ENCODE data around the gene XIRP2.
"Not testable (repeated sequence)": the region's sequence is repeated elsewhere in the genome, so short reads cannot be mapped to it uniquely, and the experiment has no call there.

The XIRP2 gene

DNA sequence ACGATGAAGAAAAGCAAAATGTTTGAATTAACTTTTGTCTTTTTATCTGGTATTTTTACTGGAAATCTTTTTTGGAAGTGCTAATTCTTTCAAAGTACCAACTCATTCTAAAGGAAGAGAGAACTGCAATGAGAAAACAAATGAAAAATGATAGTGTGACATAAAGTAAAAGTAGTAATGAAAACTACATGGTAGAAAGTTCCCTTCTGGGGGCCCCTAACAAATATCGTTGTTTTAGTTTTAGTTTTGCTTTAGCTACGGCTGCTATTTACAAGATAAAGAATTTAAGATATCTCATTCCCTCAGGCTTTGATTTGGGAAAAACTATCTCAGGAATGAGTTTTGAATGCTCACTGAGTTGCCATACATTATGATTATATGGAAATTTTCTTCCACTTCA is 161.4 kb downstream of the XIRP2 start:
- H3K36me3 ChIP-seq (ENCODE audit: control insufficient read depth in 1 of 2, insufficient read depth in 2 of 2, low read length in 2 of 2) = no peaks in the 10 kb centered on the region
- no peak overlapping the region for H3K27ac ChIP-seq (ENCODE audit: low read length)
- H3K4me3 ChIP-seq (ENCODE audit: low read depth in 1 of 2, low read length in 2 of 2) = no peak overlapping the region
- no peaks in the 10 kb centered on the region for H3K4me1 ChIP-seq (ENCODE audit: control insufficient read depth in 1 of 2, insufficient read depth in 2 of 2, low read length in 2 of 2)
- H3K9me3 ChIP-seq (ENCODE audit: control insufficient read depth in 1 of 2, low read length in 2 of 2) = no peaks in the 10 kb centered on the region
- no peaks in the 10 kb centered on the region for H3K27me3 ChIP-seq (ENCODE audit: low read depth, low read length)

DNA sequence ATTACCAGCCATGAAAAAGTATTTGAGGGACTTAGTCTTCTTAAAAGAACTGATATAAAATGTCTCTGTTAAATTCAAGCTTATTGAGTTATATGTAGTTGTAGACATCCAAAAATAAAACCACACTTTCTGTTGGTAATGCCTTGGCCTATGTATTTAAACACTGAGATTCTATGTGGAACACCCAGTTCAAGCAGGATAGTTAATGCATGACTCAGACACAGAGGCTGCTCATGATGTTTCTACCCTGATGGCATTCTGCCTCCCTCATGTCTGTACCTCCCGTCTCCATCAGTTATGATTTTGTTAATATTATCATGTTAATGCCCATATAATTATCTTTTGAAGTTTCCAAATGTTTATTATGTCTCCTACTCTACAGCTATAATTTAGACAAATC is 164.5 kb downstream of the XIRP2 start:
- Histone ChIP-seq H3K36me3 (ENCODE audit: control insufficient read depth in 1 of 2, insufficient read depth in 2 of 2, low read length in 2 of 2) (no peaks in the 10 kb centered on the region), H3K27me3 (ENCODE audit: low read depth, low read length) (no peaks in the 10 kb centered on the region), H3K27ac (ENCODE audit: low read length) (no peak overlapping the region), H3K9me3 (ENCODE audit: control insufficient read depth in 1 of 2, low read length in 2 of 2) (no peaks in the 10 kb centered on the region), H3K4me3 (ENCODE audit: low read depth in 1 of 2, low read length in 2 of 2) (no peak overlapping the region), H3K4me1 (ENCODE audit: control insufficient read depth in 1 of 2, insufficient read depth in 2 of 2, low read length in 2 of 2) (no peaks in the 10 kb centered on the region)

DNA sequence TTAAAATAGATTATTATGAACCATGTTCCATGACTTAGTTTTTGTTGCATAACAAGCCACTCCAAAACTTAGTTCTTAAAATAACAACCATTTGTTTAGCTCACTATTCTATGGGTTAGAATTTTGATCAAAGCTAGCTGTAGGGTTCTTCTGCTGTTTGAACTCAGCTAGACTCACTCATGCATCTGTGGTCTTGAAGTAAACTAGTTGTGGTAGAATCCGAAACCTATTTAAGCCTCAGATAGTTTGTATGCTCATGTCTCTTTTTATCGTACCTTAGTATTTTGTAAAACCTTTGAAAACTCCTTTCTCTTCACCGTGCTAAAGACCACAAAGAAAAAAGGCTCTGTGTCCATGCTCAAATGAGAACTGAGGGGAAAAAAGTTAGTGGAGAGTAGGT is 166.6 kb downstream of the XIRP2 start:
- no peaks in the 10 kb centered on the region for H3K4me1 ChIP-seq (ENCODE audit: control insufficient read depth in 1 of 2, insufficient read depth in 2 of 2, low read length in 2 of 2)
- H3K4me3 ChIP-seq (ENCODE audit: low read depth in 1 of 2, low read length in 2 of 2) = no peak overlapping the region
- no peaks in the 10 kb centered on the region for H3K9me3 ChIP-seq (ENCODE audit: control insufficient read depth in 1 of 2, low read length in 2 of 2)
- no peaks in the 10 kb centered on the region for H3K27me3 ChIP-seq (ENCODE audit: low read depth, low read length)
- no peak overlapping the region for H3K27ac ChIP-seq (ENCODE audit: low read length)
- H3K36me3 ChIP-seq (ENCODE audit: control insufficient read depth in 1 of 2, insufficient read depth in 2 of 2, low read length in 2 of 2) = no peaks in the 10 kb centered on the region

DNA sequence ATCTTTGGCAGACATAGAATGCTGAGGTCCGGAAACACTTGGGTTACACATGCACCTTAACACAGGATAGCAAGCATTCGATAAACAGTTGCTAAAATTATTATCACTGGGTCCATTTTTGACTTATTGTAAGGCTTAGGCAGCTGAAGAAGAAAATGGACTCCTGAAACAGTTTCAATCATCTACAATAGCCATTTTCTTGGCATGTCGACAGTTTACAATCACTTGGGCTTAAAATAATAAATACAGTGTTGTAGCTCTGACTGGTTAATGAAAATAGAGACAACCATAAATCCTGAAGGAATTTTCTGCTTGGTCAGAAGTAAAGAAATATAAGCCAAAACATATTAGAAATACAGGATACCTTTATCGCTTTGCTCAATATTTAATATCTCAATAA is 169.2 kb downstream of the XIRP2 start:
- Histone ChIP-seq H3K4me3 (ENCODE audit: low read depth in 1 of 2, low read length in 2 of 2) (no peak overlapping the region), H3K36me3 (ENCODE audit: control insufficient read depth in 1 of 2, insufficient read depth in 2 of 2, low read length in 2 of 2) (no peaks in the 10 kb centered on the region), H3K4me1 (ENCODE audit: control insufficient read depth in 1 of 2, insufficient read depth in 2 of 2, low read length in 2 of 2) (no peaks in the 10 kb centered on the region), H3K9me3 (ENCODE audit: control insufficient read depth in 1 of 2, low read length in 2 of 2) (no peaks in the 10 kb centered on the region), H3K27me3 (ENCODE audit: low read depth, low read length) (no peaks in the 10 kb centered on the region), H3K27ac (ENCODE audit: low read length) (no peak overlapping the region)

DNA sequence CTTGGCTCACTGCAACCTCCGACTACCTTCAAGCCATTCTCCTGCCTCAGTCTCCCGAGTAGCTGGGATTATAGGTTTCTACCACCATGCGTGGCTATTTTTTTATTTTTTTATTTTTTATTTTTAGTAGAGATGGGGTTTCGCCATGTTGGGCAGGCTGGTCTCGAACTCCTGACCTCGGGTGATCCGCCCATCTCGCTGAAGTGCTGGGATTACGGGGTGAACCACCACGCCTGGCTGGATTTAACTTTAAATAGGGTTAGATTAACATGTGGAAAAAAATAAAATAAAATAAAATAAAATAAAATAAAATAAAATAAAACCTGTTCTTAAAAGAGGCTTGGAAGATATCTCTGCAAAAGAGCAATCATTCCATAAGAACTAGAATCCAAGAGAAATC is 170.9 kb downstream of the XIRP2 start:
- H3K27ac ChIP-seq (ENCODE audit: low read length) = no peak overlapping the region
- no peaks in the 10 kb centered on the region for H3K4me1 ChIP-seq (ENCODE audit: control insufficient read depth in 1 of 2, insufficient read depth in 2 of 2, low read length in 2 of 2)
- no peaks in the 10 kb centered on the region for H3K9me3 ChIP-seq (ENCODE audit: control insufficient read depth in 1 of 2, low read length in 2 of 2)
- H3K36me3 ChIP-seq (ENCODE audit: control insufficient read depth in 1 of 2, insufficient read depth in 2 of 2, low read length in 2 of 2) = no peaks in the 10 kb centered on the region
- H3K27me3 ChIP-seq (ENCODE audit: low read depth, low read length) = no peaks in the 10 kb centered on the region
- H3K4me3 ChIP-seq (ENCODE audit: low read depth in 1 of 2, low read length in 2 of 2) = no peak overlapping the region

DNA sequence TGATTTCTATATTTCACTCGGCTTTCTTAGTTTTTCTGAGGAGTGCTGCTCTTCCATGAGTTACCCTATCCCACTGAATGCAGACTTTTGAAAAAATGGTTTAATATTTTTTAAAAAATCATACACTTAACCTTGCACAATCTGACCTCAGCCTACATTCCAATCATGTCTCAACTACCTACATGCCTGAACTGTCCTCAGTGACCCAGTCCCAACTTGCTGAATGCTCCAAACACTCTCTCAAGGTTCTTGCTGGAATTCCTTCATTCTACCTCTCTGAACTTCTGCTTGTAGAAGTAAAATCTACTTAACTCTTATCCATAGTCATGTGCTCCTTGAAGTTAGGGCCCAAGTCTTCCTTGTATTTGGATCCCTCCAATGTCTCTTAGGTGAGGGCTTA is 181.6 kb downstream of the XIRP2 start:
- Histone ChIP-seq H3K4me1 (ENCODE audit: control insufficient read depth in 1 of 2, insufficient read depth in 2 of 2, low read length in 2 of 2) (no peaks in the 10 kb centered on the region), H3K9me3 (ENCODE audit: control insufficient read depth in 1 of 2, low read length in 2 of 2) (peaks cover 0 to 2% of the 10 kb centered on the region in 2 donors), H3K36me3 (ENCODE audit: control insufficient read depth in 1 of 2, insufficient read depth in 2 of 2, low read length in 2 of 2) (no peaks in the 10 kb centered on the region), H3K27ac (ENCODE audit: low read length) (no peak overlapping the region), H3K4me3 (ENCODE audit: low read depth in 1 of 2, low read length in 2 of 2) (no peak overlapping the region), H3K27me3 (ENCODE audit: low read depth, low read length) (no peaks in the 10 kb centered on the region)

DNA sequence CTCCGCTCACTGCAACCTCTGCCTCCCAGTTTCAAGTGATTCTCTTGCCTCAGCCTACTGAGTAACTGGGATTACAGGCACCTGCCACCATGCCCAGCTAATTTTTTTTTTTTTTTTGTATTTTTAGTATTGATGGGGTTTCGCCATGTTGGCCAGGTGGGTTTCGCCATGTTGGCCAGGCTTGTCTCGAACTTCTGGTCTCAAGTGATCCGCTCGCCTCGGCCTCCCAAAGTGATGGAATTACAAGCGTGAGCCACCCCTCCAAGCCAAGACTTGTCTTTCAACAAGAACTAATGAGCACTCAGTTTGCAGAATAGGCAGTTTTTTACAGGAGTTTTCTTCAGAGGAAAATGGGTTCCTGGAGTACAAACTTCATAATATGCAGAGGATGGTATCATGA is 187.4 kb downstream of the XIRP2 start:
- not testable (repeated sequence) for H3K4me3 ChIP-seq (ENCODE audit: low read depth in 1 of 2, low read length in 2 of 2); H3K4me1 ChIP-seq (ENCODE audit: control insufficient read depth in 1 of 2, insufficient read depth in 2 of 2, low read length in 2 of 2); H3K36me3 ChIP-seq (ENCODE audit: control insufficient read depth in 1 of 2, insufficient read depth in 2 of 2, low read length in 2 of 2); H3K27me3 ChIP-seq (ENCODE audit: low read depth, low read length); H3K27ac ChIP-seq (ENCODE audit: low read length); H3K9me3 ChIP-seq (ENCODE audit: control insufficient read depth in 1 of 2, low read length in 2 of 2)

DNA sequence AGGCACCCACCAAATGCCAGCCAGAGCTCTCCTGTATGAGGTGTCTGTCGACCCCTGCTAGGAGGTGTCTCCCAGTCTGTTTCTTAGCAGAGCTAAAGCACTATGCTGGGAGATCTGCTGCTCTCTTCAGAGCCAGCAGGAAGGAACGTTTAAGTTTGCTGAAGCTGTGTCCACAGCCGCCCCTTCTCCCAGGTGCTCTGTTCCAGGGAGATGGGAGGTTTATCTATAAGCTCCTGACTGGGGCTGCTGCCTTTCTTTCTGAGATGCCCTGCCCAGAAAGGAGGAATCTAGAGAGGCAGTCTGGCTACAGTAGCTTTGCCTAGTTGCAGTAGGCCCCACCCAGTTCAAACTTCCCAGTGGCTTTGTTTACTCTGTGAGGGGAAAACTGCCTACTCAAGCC is 210.7 kb downstream of the XIRP2 start:
- not testable (repeated sequence) for H3K27ac ChIP-seq (ENCODE audit: low read length); H3K9me3 ChIP-seq (ENCODE audit: control insufficient read depth in 1 of 2, low read length in 2 of 2); H3K36me3 ChIP-seq (ENCODE audit: control insufficient read depth in 1 of 2, insufficient read depth in 2 of 2, low read length in 2 of 2); H3K4me1 ChIP-seq (ENCODE audit: control insufficient read depth in 1 of 2, insufficient read depth in 2 of 2, low read length in 2 of 2); H3K27me3 ChIP-seq (ENCODE audit: low read depth, low read length); H3K4me3 ChIP-seq (ENCODE audit: low read depth in 1 of 2, low read length in 2 of 2)

DNA sequence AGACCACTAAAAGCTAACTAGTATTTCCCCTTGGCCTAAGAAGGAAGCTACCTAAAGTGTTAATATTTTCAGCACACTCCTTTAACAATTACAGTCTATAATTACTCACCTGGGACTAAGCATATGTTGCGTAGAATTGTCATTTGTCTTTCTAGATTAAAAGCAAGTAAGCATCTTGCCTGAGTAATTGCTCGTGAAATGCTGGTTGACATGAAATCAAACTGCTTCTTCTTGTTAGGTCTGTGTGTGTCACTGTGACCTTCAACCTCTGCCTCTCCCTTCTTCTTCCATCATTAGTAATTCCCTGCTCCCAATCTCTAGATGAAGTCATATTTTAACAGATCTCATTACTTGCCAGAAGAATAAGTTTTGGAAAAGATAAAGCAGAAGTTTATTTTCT is 212.2 kb downstream of the XIRP2 start:
- Histone ChIP-seq H3K4me3 (ENCODE audit: low read depth in 1 of 2, low read length in 2 of 2) (no peak overlapping the region), H3K27me3 (ENCODE audit: low read depth, low read length) (no peaks in the 10 kb centered on the region), H3K27ac (ENCODE audit: low read length) (no peak overlapping the region), H3K36me3 (ENCODE audit: control insufficient read depth in 1 of 2, insufficient read depth in 2 of 2, low read length in 2 of 2) (no peaks in the 10 kb centered on the region), H3K4me1 (ENCODE audit: control insufficient read depth in 1 of 2, insufficient read depth in 2 of 2, low read length in 2 of 2) (no peaks in the 10 kb centered on the region), H3K9me3 (ENCODE audit: control insufficient read depth in 1 of 2, low read length in 2 of 2) (peaks cover 0 to 3% of the 10 kb centered on the region in 2 donors)

DNA sequence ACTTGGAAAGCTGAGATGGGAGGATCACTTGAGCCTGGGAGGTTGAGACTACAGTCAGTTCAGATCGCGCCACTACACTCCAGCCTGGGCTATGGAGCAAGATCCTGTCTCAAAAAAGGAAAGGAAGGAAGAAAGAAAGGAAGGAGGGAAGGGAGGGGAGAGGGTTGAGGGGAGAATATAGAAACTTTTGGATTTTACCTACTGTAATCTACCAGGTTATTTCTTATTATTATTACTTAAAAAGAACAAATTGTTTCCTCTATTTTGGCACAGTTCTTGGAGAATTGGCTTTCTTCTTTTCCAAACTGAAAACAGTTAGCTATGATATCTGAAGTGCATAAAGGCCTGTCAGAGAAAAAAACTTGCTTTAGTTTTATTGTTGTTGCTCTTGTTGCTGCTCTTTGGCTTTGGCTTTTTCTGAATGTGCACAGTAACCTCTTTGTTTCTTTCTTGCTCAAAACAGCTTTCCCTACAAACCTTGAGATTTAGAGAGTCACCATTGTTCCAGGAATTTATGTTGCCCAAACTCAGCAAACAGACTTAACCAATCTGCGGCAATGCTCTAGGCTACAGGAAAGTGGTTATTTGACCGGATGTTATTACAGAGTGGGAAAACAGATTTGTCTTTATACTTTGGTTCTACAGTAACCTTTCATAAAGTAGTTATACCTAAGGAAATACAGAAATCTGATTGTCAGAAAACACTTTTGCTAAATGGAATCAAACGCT is 214.9 kb downstream of the XIRP2 start:
- no peak overlapping the region for H3K27ac ChIP-seq (ENCODE audit: low read length)
- H3K9me3 ChIP-seq (ENCODE audit: control insufficient read depth in 1 of 2, low read length in 2 of 2) = peaks cover 0 to 3% of the 10 kb centered on the region in 2 donors
- no peaks in the 10 kb centered on the region for H3K36me3 ChIP-seq (ENCODE audit: control insufficient read depth in 1 of 2, insufficient read depth in 2 of 2, low read length in 2 of 2)
- H3K27me3 ChIP-seq (ENCODE audit: low read depth, low read length) = no peaks in the 10 kb centered on the region
- no peak overlapping the region for H3K4me3 ChIP-seq (ENCODE audit: low read depth in 1 of 2, low read length in 2 of 2)
- H3K4me1 ChIP-seq (ENCODE audit: control insufficient read depth in 1 of 2, insufficient read depth in 2 of 2, low read length in 2 of 2) = no peaks in the 10 kb centered on the region

DNA sequence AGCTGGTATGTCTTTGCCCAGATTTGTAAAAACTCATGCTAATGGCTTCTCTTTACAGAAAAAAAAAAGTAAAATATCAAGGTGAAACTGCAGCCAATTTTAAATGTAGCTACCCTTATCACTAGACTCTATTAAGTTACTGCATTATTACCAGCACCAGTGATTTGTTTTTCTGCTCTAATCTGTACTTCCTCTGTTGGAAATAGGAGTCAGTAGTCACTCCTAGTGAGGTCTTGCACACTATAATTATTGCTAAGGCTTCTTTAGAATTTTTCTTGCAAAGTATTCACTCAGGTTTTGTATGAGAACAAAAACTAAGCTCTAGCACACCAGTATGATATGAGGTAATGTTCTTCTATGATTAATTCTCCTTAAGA is 215.5 kb downstream of the XIRP2 start:
- Histone ChIP-seq H3K27ac (ENCODE audit: low read length) (no peak overlapping the region), H3K9me3 (ENCODE audit: control insufficient read depth in 1 of 2, low read length in 2 of 2) (no peaks in the 10 kb centered on the region), H3K36me3 (ENCODE audit: control insufficient read depth in 1 of 2, insufficient read depth in 2 of 2, low read length in 2 of 2) (no peaks in the 10 kb centered on the region), H3K4me1 (ENCODE audit: control insufficient read depth in 1 of 2, insufficient read depth in 2 of 2, low read length in 2 of 2) (no peaks in the 10 kb centered on the region), H3K4me3 (ENCODE audit: low read depth in 1 of 2, low read length in 2 of 2) (no peak overlapping the region), H3K27me3 (ENCODE audit: low read depth, low read length) (no peaks in the 10 kb centered on the region)

DNA sequence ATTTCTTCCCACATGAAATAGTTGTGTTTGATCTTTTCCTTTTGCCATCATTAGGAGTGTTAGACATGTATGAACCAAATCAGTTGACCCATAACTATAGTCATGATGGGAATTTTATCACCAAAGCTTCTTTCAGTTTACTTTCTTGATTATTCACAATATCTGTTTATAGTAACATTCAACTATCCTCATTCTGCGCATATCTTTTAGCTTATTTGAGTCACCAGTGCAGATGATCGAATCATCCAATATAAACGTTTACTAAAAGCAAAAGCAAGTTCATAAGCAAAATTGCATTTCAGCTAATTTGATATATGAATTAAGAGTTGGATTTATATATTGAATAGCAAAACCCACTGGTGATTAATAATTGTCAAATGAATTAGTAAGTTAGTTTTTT is 216.4 kb downstream of the XIRP2 start:
- Histone ChIP-seq H3K4me3 (ENCODE audit: low read depth in 1 of 2, low read length in 2 of 2) (no peak overlapping the region), H3K4me1 (ENCODE audit: control insufficient read depth in 1 of 2, insufficient read depth in 2 of 2, low read length in 2 of 2) (no peaks in the 10 kb centered on the region), H3K27ac (ENCODE audit: low read length) (no peak overlapping the region), H3K27me3 (ENCODE audit: low read depth, low read length) (no peaks in the 10 kb centered on the region), H3K36me3 (ENCODE audit: control insufficient read depth in 1 of 2, insufficient read depth in 2 of 2, low read length in 2 of 2) (no peaks in the 10 kb centered on the region), H3K9me3 (ENCODE audit: control insufficient read depth in 1 of 2, low read length in 2 of 2) (no peaks in the 10 kb centered on the region)
